ENCODE results near the gene TNFAIP2.

Gene TNFAIP2

DNA sequence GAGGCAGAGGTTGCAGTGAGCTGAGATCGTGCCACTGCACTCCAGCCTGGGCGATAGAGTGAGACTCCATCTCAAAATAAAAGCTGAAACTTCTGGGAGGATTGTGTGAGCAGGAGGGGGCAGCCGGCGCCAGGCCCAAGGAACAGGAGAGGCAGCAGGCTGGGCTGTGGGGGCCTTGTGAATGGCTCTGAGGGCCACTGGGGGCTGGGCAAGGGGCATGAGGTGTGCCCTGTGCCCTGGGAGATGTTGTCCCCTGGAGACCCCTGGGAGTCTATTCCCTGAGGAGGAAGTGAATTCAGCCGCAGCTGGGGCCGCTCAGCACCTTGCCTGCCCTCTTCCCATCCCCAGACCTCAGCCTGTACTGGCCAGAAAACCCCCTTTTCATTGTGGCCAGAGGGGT, 34.3 kb upstream of the TNFAIP2 start:
- H3K36me3 ChIP-seq (ENCODE audit: insufficient read depth, low read length), result no peaks in the 10 kb centered on the region
- no peaks in the 10 kb centered on the region for H3K9me3 ChIP-seq (ENCODE audit: low read length)
- H3K27me3 ChIP-seq (ENCODE audit: insufficient read depth, low read length), result peaks cover 81% of the 10 kb centered on the region
- no peak overlapping the region for H3K4me3 ChIP-seq (ENCODE audit: low read length)
- peaks cover 18% of the 10 kb centered on the region for H3K4me1 ChIP-seq (ENCODE audit: insufficient read depth, low read length)
- H2AFZ ChIP-seq (ENCODE audit: low read depth, low read length), result no peak overlapping the region

DNA sequence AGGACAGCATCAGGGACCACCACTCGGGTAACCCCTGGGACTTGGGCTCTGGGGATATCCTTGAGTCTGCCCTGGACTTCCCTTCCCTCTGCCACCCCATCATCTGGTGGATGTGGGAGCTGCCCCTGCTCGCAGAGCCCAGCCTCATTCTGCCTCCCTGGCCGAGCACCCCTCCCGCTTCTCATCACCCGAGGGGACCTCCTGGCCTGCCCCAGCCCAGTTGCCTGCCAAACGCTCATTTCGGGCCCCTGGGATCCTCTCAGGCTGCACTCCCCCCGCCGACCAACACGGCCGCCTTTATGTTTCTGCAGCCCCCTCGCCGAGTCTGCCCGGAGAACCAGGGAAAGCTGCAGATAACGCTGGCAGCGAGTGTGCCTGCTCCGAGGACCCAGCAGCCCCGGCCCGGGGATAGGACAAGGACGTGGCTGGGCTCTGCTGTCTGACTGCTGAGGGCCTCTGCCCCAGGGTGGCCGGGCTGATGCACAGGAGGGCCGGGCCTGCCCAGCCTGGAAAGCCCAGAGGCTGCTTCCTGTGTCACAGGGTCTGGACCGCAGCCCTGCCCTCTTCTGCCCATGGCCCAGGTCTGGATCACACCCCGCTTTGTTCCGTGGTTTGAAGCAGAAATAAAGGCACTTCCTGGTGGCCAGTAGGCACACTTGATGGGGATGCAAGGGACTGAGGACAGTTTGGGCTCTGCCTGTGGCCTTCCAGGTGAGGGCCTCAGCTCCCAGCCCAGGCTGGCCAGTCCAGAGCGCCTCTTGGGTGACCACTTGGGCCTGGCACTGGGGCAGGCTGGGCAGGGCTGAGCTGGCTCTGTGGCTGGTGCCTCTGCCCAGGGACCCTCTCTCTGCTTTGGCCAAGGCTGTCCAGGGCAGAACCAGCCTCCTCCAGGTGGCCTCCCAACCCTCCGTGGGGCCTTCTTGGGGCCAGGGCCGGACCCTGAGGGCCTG, 33.6 kb upstream of the TNFAIP2 start:
- Histone ChIP-seq H3K36me3 (ENCODE audit: insufficient read depth, low read length) (no peaks in the 10 kb centered on the region), H3K9me3 (ENCODE audit: low read length) (no peaks in the 10 kb centered on the region), H3K27me3 (ENCODE audit: insufficient read depth, low read length) (peaks cover 73% of the 10 kb centered on the region), H3K4me1 (ENCODE audit: insufficient read depth, low read length) (peaks cover 24% of the 10 kb centered on the region), H3K4me3 (ENCODE audit: low read length) (no peak overlapping the region), H2AFZ (ENCODE audit: low read depth, low read length) (no peak overlapping the region)

DNA sequence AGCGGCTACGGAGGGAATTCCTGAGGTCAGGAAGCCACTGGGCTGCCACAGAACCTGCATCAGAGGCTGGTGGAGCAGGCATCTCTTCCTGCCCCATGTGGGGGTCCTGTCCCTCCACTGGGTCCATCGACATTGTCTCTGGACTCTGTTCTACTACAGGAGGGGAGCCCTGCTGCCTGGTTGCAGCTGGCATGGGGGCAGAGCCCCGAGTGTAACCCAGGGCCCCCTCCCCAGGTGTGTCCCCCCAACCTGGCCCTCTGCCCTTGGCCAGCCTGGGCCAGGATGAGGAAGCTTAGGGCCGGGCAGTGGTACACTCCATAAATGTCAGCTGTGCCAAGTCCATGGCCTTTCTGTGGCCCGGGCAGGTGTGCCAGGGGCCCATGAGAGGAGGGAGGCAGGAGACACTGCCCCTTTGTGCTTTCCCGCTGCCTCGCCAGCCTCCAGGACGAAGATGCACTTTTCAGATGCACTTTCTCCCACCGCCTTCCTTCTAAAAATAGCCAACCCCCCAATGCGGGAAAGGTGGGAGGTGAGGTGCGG, 32.7 kb upstream of the TNFAIP2 start:
- Histone ChIP-seq H3K9me3 (ENCODE audit: low read length) (no peaks in the 10 kb centered on the region), H2AFZ (ENCODE audit: low read depth, low read length) (no peak overlapping the region), H3K4me1 (ENCODE audit: insufficient read depth, low read length) (peaks cover 24% of the 10 kb centered on the region), H3K4me3 (ENCODE audit: low read length) (no peak overlapping the region), H3K27me3 (ENCODE audit: insufficient read depth, low read length) (peaks cover 70% of the 10 kb centered on the region), H3K36me3 (ENCODE audit: insufficient read depth, low read length) (no peaks in the 10 kb centered on the region)

DNA sequence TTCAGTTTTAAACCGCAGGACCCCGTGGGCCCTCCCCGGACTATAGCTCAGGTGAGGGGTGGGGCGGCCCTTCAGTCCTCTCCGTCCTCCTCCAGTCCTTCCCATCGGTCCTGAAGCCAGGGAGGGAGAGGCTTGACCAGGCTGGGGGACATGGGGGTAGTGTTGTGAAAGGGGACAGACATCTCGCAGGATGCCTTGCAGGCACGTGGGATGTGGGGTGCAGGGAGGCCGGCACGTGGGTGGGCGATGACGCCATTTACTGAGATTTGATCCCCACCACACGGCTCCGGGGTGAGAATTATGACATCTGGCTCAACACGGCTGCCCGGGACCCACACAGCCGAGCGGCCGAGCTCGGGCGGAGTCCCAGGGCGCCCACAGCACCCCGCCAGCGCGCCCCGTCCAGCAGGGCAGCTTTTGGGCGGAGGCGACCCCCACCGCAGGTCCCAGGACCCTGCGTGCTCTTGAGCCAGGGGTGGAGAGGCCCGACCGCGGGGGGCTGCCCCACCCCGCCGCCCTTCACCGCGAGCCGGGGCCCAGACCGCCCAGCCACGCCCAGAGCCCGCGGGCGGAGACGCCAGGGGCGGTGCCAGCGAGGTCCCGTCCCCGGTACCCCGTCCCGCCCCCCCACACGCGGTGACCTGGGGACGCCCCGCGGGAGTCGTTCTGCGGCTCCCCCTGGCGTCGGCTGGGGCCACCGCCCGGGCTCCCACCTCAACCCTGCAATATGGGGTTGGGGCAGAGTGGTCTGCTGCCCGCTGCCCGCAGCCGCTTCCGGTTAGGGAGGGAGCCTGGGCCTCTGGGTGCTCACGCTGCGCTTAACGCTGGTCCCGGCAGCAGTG, 32.0 kb upstream of the TNFAIP2 start:
- H3K36me3 ChIP-seq (ENCODE audit: insufficient read depth, low read length), result no peaks in the 10 kb centered on the region
- no peaks in the 10 kb centered on the region for H3K9me3 ChIP-seq (ENCODE audit: low read length)
- H2AFZ ChIP-seq (ENCODE audit: low read depth, low read length), result no peak overlapping the region
- H3K4me1 ChIP-seq (ENCODE audit: insufficient read depth, low read length), result peaks cover 24% of the 10 kb centered on the region
- no peak overlapping the region for H3K4me3 ChIP-seq (ENCODE audit: low read length)
- H3K27me3 ChIP-seq (ENCODE audit: insufficient read depth, low read length), result peaks cover 72% of the 10 kb centered on the region

DNA sequence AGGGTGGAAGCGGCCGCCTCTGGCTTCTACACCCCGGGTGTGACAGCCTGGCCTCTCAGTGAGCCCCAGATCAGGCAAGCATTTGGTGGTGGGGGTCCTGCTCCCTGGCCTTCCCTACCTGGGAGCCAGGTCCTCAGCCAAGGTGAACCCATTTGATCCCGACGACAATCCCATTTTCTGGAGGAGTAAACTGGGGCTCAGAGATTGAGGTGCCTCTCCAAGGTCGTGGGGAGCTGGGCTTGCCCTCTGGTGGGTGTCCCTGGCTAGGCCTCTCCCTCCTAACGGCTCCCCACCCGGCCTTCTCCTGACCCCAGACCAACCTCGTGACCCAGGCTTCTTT, 31.4 kb upstream of the TNFAIP2 start:
- Histone ChIP-seq H2AFZ (ENCODE audit: low read depth, low read length) (no peak overlapping the region), H3K36me3 (ENCODE audit: insufficient read depth, low read length) (no peaks in the 10 kb centered on the region), H3K4me3 (ENCODE audit: low read length) (no peak overlapping the region), H3K4me1 (ENCODE audit: insufficient read depth, low read length) (peaks cover 20% of the 10 kb centered on the region), H3K9me3 (ENCODE audit: low read length) (no peaks in the 10 kb centered on the region), H3K27me3 (ENCODE audit: insufficient read depth, low read length) (peaks cover 70% of the 10 kb centered on the region)

DNA sequence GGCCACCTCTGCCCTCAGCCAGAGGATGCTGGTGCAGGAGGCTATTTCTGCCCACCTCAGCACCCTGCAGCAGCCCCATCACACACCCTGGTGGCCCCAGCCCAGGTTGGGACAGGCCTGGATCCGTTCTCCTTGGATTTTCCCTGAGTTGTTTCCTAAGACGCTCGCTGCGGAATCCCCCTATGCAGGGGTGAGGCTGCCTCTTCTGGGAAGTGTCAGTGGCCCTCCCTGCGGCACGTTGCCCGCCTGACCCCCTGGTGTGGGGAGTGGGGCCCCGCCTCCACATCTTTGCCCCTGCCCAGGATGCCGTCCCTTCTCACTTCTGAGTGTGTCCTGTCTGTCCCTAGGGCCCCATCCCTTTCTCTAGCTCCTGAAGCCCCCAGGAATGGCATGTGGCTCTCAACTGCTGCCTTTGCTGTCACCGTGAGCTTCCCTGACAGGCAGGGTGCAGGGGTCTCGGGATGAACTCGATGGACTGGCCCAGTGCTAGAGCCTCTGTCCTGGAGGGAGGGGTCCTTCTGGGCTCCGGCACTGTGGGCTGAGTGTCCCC, 29.3 kb upstream of the TNFAIP2 start:
- Histone ChIP-seq H2AFZ (ENCODE audit: low read depth, low read length) (no peak overlapping the region), H3K27me3 (ENCODE audit: insufficient read depth, low read length) (peaks cover 66% of the 10 kb centered on the region), H3K4me3 (ENCODE audit: low read length) (no peak overlapping the region), H3K4me1 (ENCODE audit: insufficient read depth, low read length) (peaks cover 10% of the 10 kb centered on the region), H3K9me3 (ENCODE audit: low read length) (no peaks in the 10 kb centered on the region), H3K36me3 (ENCODE audit: insufficient read depth, low read length) (no peaks in the 10 kb centered on the region)

DNA sequence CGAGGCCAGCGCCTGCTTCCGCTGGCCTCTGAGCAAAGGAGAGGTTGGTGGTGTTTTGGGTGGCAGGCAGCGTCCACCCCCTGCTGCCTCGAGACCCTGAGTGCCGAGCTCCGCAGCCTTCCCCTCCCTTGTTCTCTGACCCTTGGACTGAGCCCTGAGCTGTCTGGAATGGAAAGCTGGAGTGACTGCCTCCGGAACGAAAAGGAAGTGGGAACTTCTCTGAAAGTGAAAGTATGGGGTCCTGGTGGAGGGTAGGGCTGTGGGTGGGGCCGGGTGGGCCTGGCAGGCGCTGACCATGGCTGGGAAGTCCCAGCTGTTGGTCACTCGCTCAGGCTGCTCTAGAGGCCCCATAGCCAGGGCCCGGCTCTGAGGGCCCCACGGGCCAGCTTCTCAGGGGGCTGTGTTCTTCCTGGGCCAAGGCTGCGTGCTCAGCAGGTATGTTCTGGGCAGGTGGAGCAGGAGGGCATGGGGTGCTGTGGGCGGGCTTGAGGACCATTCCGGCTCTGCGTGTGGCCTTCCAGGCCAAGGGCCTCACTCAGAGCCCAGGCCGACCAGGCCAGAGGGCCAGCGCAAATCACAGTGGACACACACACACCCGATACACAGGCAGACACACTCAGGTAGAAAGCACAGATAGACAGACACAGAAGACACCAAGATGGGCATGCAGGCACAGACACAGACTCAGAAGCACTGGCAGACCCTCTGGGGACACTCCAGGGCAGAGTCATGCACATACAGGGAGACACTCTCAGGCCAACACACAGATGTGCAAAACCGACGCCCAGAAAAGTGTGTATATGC, 28.7 kb upstream of the TNFAIP2 start, which contains the start of gene EXOC3L4:
TSS of gene EXOC3L4 (plus strand) at position 320 of the 804 bp plus-strand sequence. CDS start 5,495 bp downstream, outside the sequence.
- H3K9me3 ChIP-seq (ENCODE audit: low read length), result no peaks in the 10 kb centered on the region
- no peaks in the 10 kb centered on the region for H3K36me3 ChIP-seq (ENCODE audit: insufficient read depth, low read length)
- peaks cover 59% of the 10 kb centered on the region for H3K27me3 ChIP-seq (ENCODE audit: insufficient read depth, low read length)
- H3K4me3 ChIP-seq (ENCODE audit: low read length), result no peak within 1 kb of the TSS
- H3K4me1 ChIP-seq (ENCODE audit: insufficient read depth, low read length), result peaks cover 10% of the 10 kb centered on the region
- H2AFZ ChIP-seq (ENCODE audit: low read depth, low read length), result no peak within 1 kb of the TSS

DNA sequence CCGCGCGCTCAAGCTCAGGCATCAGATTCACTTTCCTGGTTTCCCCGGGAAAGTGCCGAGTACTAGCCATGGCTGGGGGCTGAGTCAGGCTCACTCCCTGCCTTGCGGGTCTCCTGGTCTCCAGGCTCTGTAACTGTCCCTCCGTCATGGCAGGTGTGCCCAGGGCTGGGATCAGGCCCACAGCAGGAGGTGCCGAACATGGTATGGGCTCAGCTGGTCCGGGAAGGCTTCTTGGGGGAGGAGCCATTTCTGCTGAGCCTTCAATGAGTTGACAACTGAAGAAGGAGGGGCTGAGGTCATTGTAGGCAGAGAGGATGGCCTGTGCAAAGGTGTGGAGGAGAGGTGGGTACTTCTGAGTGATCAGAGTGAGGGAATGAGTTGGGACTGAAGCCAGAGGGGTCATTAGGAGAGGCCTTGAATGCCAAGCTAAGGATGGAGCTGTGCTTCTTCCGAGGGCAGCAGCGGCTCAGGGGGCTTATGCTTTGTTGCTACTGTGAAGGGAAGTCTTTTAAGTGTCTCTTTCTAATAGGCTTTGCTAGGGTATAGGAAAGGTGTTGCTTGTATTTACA, 28.0 kb upstream of the TNFAIP2 start:
- peaks cover 10% of the 10 kb centered on the region for H3K4me1 ChIP-seq (ENCODE audit: insufficient read depth, low read length)
- H3K36me3 ChIP-seq (ENCODE audit: insufficient read depth, low read length), result no peaks in the 10 kb centered on the region
- peaks cover 57% of the 10 kb centered on the region for H3K27me3 ChIP-seq (ENCODE audit: insufficient read depth, low read length)
- H3K4me3 ChIP-seq (ENCODE audit: low read length), result no peak overlapping the region
- H3K9me3 ChIP-seq (ENCODE audit: low read length), result no peaks in the 10 kb centered on the region
- H2AFZ ChIP-seq (ENCODE audit: low read depth, low read length), result no peak overlapping the region

DNA sequence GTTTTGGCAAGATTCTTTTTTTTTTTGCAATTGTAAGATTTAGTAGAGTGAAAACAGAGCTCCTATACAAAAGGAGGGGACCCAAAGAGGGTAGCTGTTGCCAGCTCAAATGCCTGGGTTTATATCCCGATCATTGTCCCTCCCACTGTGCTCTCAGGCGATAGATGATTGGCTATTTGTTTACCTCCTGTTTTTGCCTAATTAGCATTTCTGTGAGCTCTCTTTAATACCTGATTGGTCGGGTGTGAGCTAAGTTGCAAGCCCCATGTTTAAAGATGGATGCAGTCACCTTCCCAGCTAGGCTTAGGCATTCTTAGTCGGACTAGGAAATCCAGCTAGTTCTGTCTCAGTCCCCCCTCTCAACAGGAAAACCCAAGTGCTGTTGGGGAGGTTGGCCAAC, 26.9 kb upstream of the TNFAIP2 start:
- Histone ChIP-seq H3K36me3 (ENCODE audit: insufficient read depth, low read length) (no peaks in the 10 kb centered on the region), H3K4me3 (ENCODE audit: low read length) (no peak overlapping the region), H3K4me1 (ENCODE audit: insufficient read depth, low read length) (peaks cover 10% of the 10 kb centered on the region), H2AFZ (ENCODE audit: low read depth, low read length) (no peak overlapping the region), H3K27me3 (ENCODE audit: insufficient read depth, low read length) (peaks cover 50% of the 10 kb centered on the region), H3K9me3 (ENCODE audit: low read length) (no peaks in the 10 kb centered on the region)

DNA sequence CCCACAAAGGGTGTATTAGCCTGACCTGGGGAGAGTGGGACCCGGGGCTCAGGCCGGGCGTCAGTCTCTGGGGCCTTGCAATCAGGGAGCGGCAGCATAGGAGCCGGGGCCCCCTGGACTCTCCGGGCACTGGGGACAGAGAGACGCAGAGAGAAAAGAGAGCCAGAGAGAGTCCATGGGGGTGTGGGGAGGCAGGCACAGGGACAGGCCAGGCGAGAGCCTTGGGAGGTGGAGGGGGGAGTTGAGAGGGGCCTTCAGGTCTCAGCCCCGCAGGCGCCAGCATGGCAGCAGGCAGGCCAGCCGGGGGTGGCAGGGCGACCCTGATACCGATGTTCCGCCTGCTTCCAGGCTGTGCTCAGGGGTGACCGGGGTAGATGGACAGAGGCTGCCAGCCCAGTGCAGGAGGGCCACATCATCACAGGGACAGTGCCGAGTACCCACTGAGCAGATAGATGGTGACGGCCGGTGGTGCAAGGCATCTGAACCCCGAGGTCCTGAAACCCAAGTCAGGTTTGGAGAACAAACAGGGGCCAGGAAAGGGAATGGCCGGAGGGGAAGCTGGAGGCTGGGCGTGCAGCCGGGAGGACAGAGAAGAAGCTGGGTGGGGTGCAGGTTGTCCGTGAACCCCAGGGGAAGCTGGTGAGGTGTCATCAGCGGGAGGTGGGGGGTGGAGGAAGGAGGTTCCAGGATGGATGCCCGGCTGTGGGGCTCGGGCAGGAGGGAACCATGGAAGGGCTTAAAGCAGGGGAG, 25.8 kb upstream of the TNFAIP2 start:
- Histone ChIP-seq H3K36me3 (ENCODE audit: insufficient read depth, low read length) (no peaks in the 10 kb centered on the region), H2AFZ (ENCODE audit: low read depth, low read length) (no peak overlapping the region), H3K27me3 (ENCODE audit: insufficient read depth, low read length) (peaks cover 41% of the 10 kb centered on the region), H3K4me1 (ENCODE audit: insufficient read depth, low read length) (peaks cover 10% of the 10 kb centered on the region), H3K4me3 (ENCODE audit: low read length) (no peak overlapping the region), H3K9me3 (ENCODE audit: low read length) (no peaks in the 10 kb centered on the region)

DNA sequence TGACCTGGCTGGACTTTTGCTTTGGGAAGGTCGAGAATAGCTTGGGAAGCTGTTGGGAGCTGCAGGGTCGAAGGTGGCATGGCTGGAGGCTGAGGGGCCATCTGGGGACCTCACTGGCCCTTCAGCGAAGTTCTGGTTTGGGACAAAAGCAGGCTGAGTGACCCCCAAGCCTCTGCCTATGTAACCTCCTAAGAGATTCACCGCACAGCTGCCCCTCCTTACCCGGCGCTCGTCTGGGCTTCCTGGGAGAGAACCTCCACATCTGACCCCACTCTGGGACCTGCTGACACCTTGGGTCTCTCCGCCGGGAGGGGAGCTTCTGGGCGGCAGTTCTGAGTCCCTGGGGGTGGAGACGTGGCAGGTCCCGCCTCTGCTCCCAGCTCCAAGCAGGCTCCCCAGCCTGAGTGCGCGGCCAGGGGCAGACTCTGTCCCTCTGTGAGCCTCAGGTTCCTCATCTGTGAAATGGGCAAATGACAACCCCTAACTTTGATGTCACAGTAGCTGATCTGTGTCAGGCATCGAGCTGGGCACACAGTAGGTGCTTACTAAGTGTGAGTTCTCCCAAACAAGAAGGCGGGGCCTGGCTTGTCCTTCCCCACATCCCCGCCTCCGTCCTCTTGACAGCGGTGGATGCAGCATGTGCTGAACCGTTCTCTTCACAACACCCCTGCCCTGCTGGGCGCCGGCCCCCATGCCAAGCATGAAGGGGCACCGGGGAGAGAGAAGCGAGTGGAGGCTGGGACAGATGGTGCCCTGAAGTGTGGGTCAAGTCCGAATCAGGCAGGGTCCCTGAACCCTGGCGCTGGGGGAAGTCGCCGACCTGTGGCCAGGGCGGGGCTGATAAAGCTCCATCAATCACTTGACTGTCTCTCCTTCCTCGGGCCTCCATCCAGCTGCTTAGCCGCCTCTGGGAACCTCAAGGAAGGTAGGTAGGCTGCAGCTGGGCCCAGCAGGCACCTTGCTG, 25.0 kb upstream of the TNFAIP2 start:
- peaks cover 10% of the 10 kb centered on the region for H3K4me1 ChIP-seq (ENCODE audit: insufficient read depth, low read length)
- H2AFZ ChIP-seq (ENCODE audit: low read depth, low read length), result no peak overlapping the region
- peaks cover 36% of the 10 kb centered on the region for H3K27me3 ChIP-seq (ENCODE audit: insufficient read depth, low read length)
- no peak overlapping the region for H3K4me3 ChIP-seq (ENCODE audit: low read length)
- no peaks in the 10 kb centered on the region for H3K36me3 ChIP-seq (ENCODE audit: insufficient read depth, low read length)
- H3K9me3 ChIP-seq (ENCODE audit: low read length), result peaks cover under 1% of the 10 kb centered on the region
